ENCODE data around the gene BEST4.
A peak's percentile ranks its signal among the peaks of the same experiment; 100 is the strongest.
"Not testable (repeated sequence)": the region's sequence is repeated elsewhere in the genome, so short reads cannot be mapped to it uniquely, and the experiment has no call there.

The BEST4 gene

GRCh38 chr1:44801491-44802305 is 13.7 kb upstream of the BEST4 start:
- DNase-seq: no peak

- peak; percentile 88 for DNase-seq
Measured at GRCh38 chr1:44799770-44800584, 12.0 kb upstream of the BEST4 start, which contains the start of gene PLK3. PLK3 (plus strand) TSS chr1:44800377; CDS start chr1:44800464, 87 bp downstream.

GRCh38 chr1:44798481-44799365 is 10.8 kb upstream of the BEST4 start:
- DNase-seq: no peak

GRCh38 chr1:44797886-44798285 is 9.9 kb upstream of the BEST4 start:
- DNase-seq: not testable (repeated sequence)

- DNase-seq: no peak
Measured at GRCh38 chr1:44792736-44793502, 4.9 kb upstream of the BEST4 start.

- no peak for DNase-seq
Measured at GRCh38 chr1:44790968-44791801, 3.2 kb upstream of the BEST4 start.

GRCh38 chr1:44787506-44787905 is 464 bp downstream of the BEST4 start:
- DNase-seq: no peak

GRCh38 chr1:44786841-44787426 is 1.0 kb downstream of the BEST4 start:
- no peak for DNase-seq

- no peak for DNase-seq
Measured at GRCh38 chr1:44786138-44786840, 1.7 kb downstream of the BEST4 start.

- DNase-seq: no peak
Measured at GRCh38 chr1:44785501-44786137, 2.4 kb downstream of the BEST4 start.

GRCh38 chr1:44785029-44785380 is 3.0 kb downstream of the BEST4 start:
- DNase-seq: no peak

GRCh38 chr1:44784094-44785028 is 3.6 kb downstream of the BEST4 start:
- DNase-seq: no peak

- no peak for DNase-seq
Measured at GRCh38 chr1:44783697-44784093, 4.3 kb downstream of the BEST4 start.

GRCh38 chr1:44780583-44781121 is 7.3 kb downstream of the BEST4 start:
- DNase-seq: no peak

- DNase-seq: no peak
Measured at GRCh38 chr1:44778705-44779576, 9.0 kb downstream of the BEST4 start.

GRCh38 chr1:44777969-44778635 is 9.9 kb downstream of the BEST4 start:
- DNase-seq: no peak

GRCh38 chr1:44777547-44777946 is 10.4 kb downstream of the BEST4 start:
- no peak for DNase-seq

Data from GF-D8 (cell line).